Muscle layer of colon (tissue), 2 donors: ENCODE measurements around the gene USP28.
"Not testable (repeated sequence)": the region's sequence is repeated elsewhere in the genome, so short reads cannot be mapped to it uniquely, and the experiment has no call there.

Experiments used
- H3K27ac ChIP-seq: one replicate; pipeline ENCODE4 v1.7.0; 2013; ENCODE audit warnings: low read depth, mild to moderate bottlenecking, low read length, moderate library complexity
- H3K27me3 ChIP-seq, 2 donors: one replicate each; pipeline ENCODE4 v1.7.0; 2013; ENCODE audit warnings: low read length in 2 of 2, mild to moderate bottlenecking in 2 of 2; ENCODE audit not compliant: insufficient read depth in 2 of 2, control insufficient read depth in 1 of 2
- H3K36me3 ChIP-seq: one replicate; pipeline ENCODE4 v1.7.0; 2013; ENCODE audit warnings: mild to moderate bottlenecking, low read length; ENCODE audit not compliant: insufficient read depth
- H3K4me1 ChIP-seq: one replicate; pipeline ENCODE4 v1.7.0; 2013; ENCODE audit warnings: mild to moderate bottlenecking, low read length; ENCODE audit not compliant: insufficient read depth
- H3K4me3 ChIP-seq, 2 donors: one replicate each; pipeline ENCODE4 v1.7.0; 2013; ENCODE audit warnings: low read length in 2 of 2, low read depth in 1 of 2, mild to moderate bottlenecking in 1 of 2, moderate library complexity in 1 of 2
- H3K9ac ChIP-seq: one replicate; pipeline ENCODE4 v1.7.0; 2013; ENCODE audit warnings: low read length
- H3K9me3 ChIP-seq: one replicate; pipeline ENCODE4 v1.7.0; 2013; ENCODE audit warnings: mild to moderate bottlenecking, low read length
- donor health status: abdominal sarcoma.
- donor health status: Adenocarcinoma of cecum.

USP28 gene, protein sequence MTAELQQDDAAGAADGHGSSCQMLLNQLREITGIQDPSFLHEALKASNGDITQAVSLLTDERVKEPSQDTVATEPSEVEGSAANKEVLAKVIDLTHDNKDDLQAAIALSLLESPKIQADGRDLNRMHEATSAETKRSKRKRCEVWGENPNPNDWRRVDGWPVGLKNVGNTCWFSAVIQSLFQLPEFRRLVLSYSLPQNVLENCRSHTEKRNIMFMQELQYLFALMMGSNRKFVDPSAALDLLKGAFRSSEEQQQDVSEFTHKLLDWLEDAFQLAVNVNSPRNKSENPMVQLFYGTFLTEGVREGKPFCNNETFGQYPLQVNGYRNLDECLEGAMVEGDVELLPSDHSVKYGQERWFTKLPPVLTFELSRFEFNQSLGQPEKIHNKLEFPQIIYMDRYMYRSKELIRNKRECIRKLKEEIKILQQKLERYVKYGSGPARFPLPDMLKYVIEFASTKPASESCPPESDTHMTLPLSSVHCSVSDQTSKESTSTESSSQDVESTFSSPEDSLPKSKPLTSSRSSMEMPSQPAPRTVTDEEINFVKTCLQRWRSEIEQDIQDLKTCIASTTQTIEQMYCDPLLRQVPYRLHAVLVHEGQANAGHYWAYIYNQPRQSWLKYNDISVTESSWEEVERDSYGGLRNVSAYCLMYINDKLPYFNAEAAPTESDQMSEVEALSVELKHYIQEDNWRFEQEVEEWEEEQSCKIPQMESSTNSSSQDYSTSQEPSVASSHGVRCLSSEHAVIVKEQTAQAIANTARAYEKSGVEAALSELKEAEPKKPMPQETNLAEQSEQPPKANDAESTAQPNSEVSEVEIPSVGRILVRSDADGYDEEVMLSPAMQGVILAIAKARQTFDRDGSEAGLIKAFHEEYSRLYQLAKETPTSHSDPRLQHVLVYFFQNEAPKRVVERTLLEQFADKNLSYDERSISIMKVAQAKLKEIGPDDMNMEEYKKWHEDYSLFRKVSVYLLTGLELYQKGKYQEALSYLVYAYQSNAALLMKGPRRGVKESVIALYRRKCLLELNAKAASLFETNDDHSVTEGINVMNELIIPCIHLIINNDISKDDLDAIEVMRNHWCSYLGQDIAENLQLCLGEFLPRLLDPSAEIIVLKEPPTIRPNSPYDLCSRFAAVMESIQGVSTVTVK

GRCh38 chr11:113875234-113876073 is at the start of gene USP28:
Gene USP28 (minus strand): TSS chr11:113875572. CDS start chr11:113875501, 71 bp downstream.
- Histone ChIP-seq H3K4me1 (peaks cover 25% of the 10 kb centered on the region), H3K9me3 (no peaks in the 10 kb centered on the region), H3K27ac (peak within 1 kb of the TSS; percentile 98), H3K9ac (peak within 1 kb of the TSS; percentile 47), H3K4me3 (peak within 1 kb of the TSS; percentile 71 to 78), H3K27me3 (no peaks in the 10 kb centered on the region), H3K36me3 (no peaks in the 10 kb centered on the region)

GRCh38 chr11:113923572-113923971 is 48.2 kb upstream of the USP28 start:
- no peak overlapping the region for H3K27ac ChIP-seq
- no peaks in the 10 kb centered on the region for H3K36me3 ChIP-seq
- H3K9me3 ChIP-seq, result no peaks in the 10 kb centered on the region
- no peaks in the 10 kb centered on the region for H3K27me3 ChIP-seq
- H3K9ac ChIP-seq, result no peak overlapping the region
- H3K4me3 ChIP-seq, result no peak overlapping the region
- no peaks in the 10 kb centered on the region for H3K4me1 ChIP-seq

GRCh38 chr11:113911491-113911890 is 36.1 kb upstream of the USP28 start:
- not testable (repeated sequence) for H3K9ac ChIP-seq, H3K27me3 ChIP-seq, H3K36me3 ChIP-seq, H3K9me3 ChIP-seq, H3K4me3 ChIP-seq, H3K4me1 ChIP-seq, H3K27ac ChIP-seq

- H3K27ac ChIP-seq, result no peak overlapping the region
- no peaks in the 10 kb centered on the region for H3K27me3 ChIP-seq
Measured at GRCh38 chr11:113908098-113908497, 32.7 kb upstream of the USP28 start.

GRCh38 chr11:113907681-113908080 is 32.3 kb upstream of the USP28 start:
- H3K4me3 ChIP-seq, result no peak overlapping the region
- H3K4me1 ChIP-seq, result peaks cover 10% of the 10 kb centered on the region
- H3K27ac ChIP-seq, result no peak overlapping the region
- H3K9me3 ChIP-seq, result no peaks in the 10 kb centered on the region
- no peaks in the 10 kb centered on the region for H3K36me3 ChIP-seq
- no peak overlapping the region for H3K9ac ChIP-seq
- H3K27me3 ChIP-seq, result no peaks in the 10 kb centered on the region

More at GRCh38 chr11:113908098-113908497, 32.7 kb upstream of the USP28 start:
- Histone ChIP-seq H3K9me3 (no peaks in the 10 kb centered on the region), H3K9ac (no peak overlapping the region), H3K4me1 (peaks cover 10% of the 10 kb centered on the region), H3K36me3 (no peaks in the 10 kb centered on the region), H3K4me3 (no peak overlapping the region)

DNA sequence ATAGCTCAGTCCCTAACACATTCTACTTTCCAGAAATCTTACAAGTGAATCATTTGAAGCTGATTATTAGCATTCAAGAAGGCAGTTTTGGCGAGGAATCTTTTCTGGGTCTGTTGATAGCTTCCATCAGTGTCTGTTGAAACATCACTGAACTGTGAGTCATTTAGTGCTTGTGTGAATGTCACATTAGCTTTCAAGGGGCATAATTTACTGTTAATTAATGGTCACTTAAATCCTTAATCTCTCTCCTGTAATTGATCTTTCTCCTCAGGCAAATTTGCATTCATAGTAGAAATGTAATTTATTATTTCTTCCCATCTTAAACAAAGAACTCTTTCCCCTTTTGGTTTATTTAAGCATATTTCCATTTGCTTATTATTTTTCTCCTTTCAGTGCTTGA is 31.8 kb upstream of the USP28 start:
- H3K27ac ChIP-seq, result no peak overlapping the region
- H3K9ac ChIP-seq, result no peak overlapping the region
- H3K27me3 ChIP-seq, result no peaks in the 10 kb centered on the region
- H3K36me3 ChIP-seq, result no peaks in the 10 kb centered on the region
- H3K4me3 ChIP-seq, result no peak overlapping the region
- no peaks in the 10 kb centered on the region for H3K9me3 ChIP-seq
- peaks cover 10% of the 10 kb centered on the region for H3K4me1 ChIP-seq

- H3K9ac ChIP-seq, result no peak overlapping the region
- H3K4me1 ChIP-seq, result peaks cover 10% of the 10 kb centered on the region
- no peaks in the 10 kb centered on the region for H3K27me3 ChIP-seq
- no peak overlapping the region for H3K4me3 ChIP-seq
- no peaks in the 10 kb centered on the region for H3K9me3 ChIP-seq
- H3K27ac ChIP-seq, result no peak overlapping the region
- H3K36me3 ChIP-seq, result no peaks in the 10 kb centered on the region
Measured at GRCh38 chr11:113906516-113906915, 31.1 kb upstream of the USP28 start.

DNA sequence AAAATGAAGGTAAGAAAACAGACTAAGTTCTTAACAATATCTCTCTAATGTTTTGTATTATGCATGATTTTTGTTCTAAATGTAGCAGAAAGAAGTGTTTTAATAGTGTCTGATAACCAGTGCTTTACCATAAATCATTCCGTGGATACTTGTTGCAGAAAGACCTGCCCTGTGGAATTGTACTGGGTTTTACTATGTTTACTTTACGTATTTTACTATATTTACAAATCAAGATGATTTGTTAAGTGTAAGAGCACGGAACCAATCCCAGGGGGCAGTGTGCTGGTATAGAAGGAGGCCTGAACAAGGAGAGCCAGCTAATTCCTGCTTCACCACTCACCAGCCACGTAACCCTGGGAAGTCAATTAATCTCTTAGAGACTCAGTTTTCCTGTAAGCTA is 30.7 kb upstream of the USP28 start:
- no peak overlapping the region for H3K4me3 ChIP-seq
- no peak overlapping the region for H3K27ac ChIP-seq
- no peaks in the 10 kb centered on the region for H3K36me3 ChIP-seq
- H3K27me3 ChIP-seq, result no peaks in the 10 kb centered on the region
- no peak overlapping the region for H3K9ac ChIP-seq
- H3K9me3 ChIP-seq, result no peaks in the 10 kb centered on the region
- H3K4me1 ChIP-seq, result peaks cover 10% of the 10 kb centered on the region

- no peak within 1 kb of the TSS for H3K27ac ChIP-seq
- no peaks in the 10 kb centered on the region for H3K27me3 ChIP-seq
- H3K9ac ChIP-seq, result no peak within 1 kb of the TSS
- H3K36me3 ChIP-seq, result no peaks in the 10 kb centered on the region
- no peak within 1 kb of the TSS for H3K4me3 ChIP-seq
- H3K4me1 ChIP-seq, result peaks cover 10% of the 10 kb centered on the region
- H3K9me3 ChIP-seq, result no peaks in the 10 kb centered on the region
Measured at GRCh38 chr11:113904379-113905101, 29.2 kb upstream of the USP28 start, which contains the start of gene HTR3B. Gene HTR3B (plus strand): TSS chr11:113904796. CDS start chr11:113904934, 138 bp downstream.

DNA sequence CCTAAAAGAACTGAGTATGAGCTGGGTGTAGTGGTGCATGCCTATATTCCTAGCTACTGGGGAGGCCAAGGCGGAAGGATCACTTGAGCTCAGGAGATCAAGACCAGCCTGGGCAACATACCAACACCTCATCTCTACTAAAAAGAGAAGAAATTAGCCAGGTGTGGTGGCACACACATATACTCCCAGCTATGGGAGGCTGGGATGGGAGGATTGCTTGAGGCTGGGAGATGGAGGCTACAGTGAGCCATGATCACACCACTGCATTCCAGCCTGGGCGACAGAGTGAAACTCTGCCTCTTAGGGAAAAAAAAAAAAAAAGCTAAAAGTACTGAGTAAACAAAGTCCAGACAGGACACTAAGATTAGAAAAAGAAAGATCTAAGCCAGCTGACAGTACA is 25.8 kb upstream of the USP28 start:
- H3K9me3 ChIP-seq, result no peaks in the 10 kb centered on the region
- no peak overlapping the region for H3K9ac ChIP-seq
- H3K36me3 ChIP-seq, result no peaks in the 10 kb centered on the region
- H3K27me3 ChIP-seq, result no peaks in the 10 kb centered on the region
- no peak overlapping the region for H3K4me3 ChIP-seq
- H3K4me1 ChIP-seq, result peaks cover 3% of the 10 kb centered on the region
- H3K27ac ChIP-seq, result no peak overlapping the region
